Neural crest cell (in vitro differentiated cells): ENCODE results near the gene SMKR1. TPM values are rescaled to one million over a fixed set of nuclear protein-coding genes. Genes with fewer than 3 reads are reported as not detected.
A peak's percentile ranks its signal among the peaks of the same experiment; 100 is the strongest.

Experiments used
- DNase-seq: peaks from one replicate; pipeline ENCODE4 v3.0.0; 2021; ENCODE audit warnings: low read depth, mixed read lengths, low spot score
- H3K27ac Mint-ChIP-seq: one replicate; pipeline ENCODE4 v1.8.0; 2021; ENCODE audit warnings: mild to moderate bottlenecking, mixed read lengths; ENCODE audit not compliant: unreplicated experiment
- H3K27me3 Mint-ChIP-seq: 2 replicates; pipeline ENCODE4 v1.8.0; 2021; ENCODE audit warnings: low read depth, mild to moderate bottlenecking, mixed read lengths
- H3K36me3 Mint-ChIP-seq: 2 replicates; pipeline ENCODE4 v1.8.0; 2021; ENCODE audit warnings: low read depth, mild to moderate bottlenecking, mixed read lengths
- H3K4me1 Mint-ChIP-seq: 2 replicates; pipeline ENCODE4 v1.8.0; 2021; ENCODE audit warnings: mixed read lengths
- H3K4me3 Mint-ChIP-seq: one replicate; pipeline ENCODE4 v1.8.0; 2021; ENCODE audit warnings: mild to moderate bottlenecking, mixed read lengths
- H3K9me3 Mint-ChIP-seq: 2 replicates; pipeline ENCODE4 v1.8.0; 2021; ENCODE audit warnings: mixed read lengths
- long read RNA-seq: library from polyadenylated mRNA; unstranded; transcript quantifications from one replicate; pipeline ENCODE4 v2.0.0, GENCODE V29; 2020
- total RNA-seq: library from RNA; stranded (reverse); gene quantifications from 2 replicates; pipeline ENCODE4 v1.2.1, GENCODE V29; 2021
- TF ChIP-seq, protein P1 (sequence below): fragments of 200-600 bp; sonication (generic); conservative IDR thresholded peaks from 2 replicates; pipeline ENCODE4 v1.5.0; 2021; ENCODE audit warnings: antibody characterized with exemption, mild to moderate bottlenecking

Gene SMKR1
- total RNA-seq, result 2.5 and 5.3 TPM in 2 replicates
- long read RNA-seq, result 0 reads

- H3K27me3 Mint-ChIP-seq, result peaks cover 15% of the 10 kb centered on the region
- H3K36me3 Mint-ChIP-seq, result no peaks in the 10 kb centered on the region
- peak; percentile 56 for DNase-seq
- TF ChIP-seq, protein P1, sequence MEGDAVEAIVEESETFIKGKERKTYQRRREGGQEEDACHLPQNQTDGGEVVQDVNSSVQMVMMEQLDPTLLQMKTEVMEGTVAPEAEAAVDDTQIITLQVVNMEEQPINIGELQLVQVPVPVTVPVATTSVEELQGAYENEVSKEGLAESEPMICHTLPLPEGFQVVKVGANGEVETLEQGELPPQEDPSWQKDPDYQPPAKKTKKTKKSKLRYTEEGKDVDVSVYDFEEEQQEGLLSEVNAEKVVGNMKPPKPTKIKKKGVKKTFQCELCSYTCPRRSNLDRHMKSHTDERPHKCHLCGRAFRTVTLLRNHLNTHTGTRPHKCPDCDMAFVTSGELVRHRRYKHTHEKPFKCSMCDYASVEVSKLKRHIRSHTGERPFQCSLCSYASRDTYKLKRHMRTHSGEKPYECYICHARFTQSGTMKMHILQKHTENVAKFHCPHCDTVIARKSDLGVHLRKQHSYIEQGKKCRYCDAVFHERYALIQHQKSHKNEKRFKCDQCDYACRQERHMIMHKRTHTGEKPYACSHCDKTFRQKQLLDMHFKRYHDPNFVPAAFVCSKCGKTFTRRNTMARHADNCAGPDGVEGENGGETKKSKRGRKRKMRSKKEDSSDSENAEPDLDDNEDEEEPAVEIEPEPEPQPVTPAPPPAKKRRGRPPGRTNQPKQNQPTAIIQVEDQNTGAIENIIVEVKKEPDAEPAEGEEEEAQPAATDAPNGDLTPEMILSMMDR, result no peak
- peak within 1 kb of the TSS; percentile 88 for H3K4me3 Mint-ChIP-seq
- H3K27ac Mint-ChIP-seq, result no peak within 1 kb of the TSS
- H3K9me3 Mint-ChIP-seq, result no peaks in the 10 kb centered on the region
- peaks cover 6% of the 10 kb centered on the region for H3K4me1 Mint-ChIP-seq
Measured at GRCh38 chr7:129501760-129502707, at the start of gene SMKR1. Gene SMKR1, plus strand, starts transcription at chr7:129502531. Its CDS starts 294 bp downstream, at chr7:129502825.

DNA sequence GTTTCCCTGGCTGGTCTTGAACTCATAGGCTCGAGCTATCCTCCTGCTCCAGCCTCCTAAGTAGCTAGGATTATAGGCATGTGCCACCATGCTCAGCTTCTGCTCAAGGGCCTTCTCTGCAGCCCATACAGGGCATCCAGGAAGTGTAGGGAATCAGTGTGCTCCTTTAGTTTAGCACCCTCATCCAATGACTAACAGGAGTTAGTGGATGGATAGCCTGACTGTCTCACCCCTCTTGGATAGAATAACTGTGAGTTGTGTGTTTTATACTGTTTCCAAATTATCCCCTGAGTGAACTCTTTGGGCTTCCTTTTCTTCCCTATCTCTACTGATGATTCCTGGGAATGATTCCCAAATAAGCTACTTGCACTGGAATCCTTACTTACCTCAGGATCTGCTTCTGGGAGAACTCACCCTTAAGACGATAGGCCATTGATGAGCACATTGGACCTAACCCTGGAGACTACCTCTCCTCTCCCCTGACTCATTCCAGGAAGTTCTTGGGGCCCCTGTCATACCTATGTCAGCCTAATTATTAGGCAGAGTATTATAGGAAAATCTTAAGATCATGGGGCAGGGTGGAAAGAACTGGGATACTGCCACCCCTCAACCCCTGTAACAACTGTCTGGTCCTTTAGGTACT is 49.6 kb upstream of the SMKR1 start:
- Mint-ChIP-seq H3K4me1 (peaks cover 4% of the 10 kb centered on the region), H3K27ac (no peak overlapping the region), H3K36me3 (peaks cover 47% of the 10 kb centered on the region), H3K27me3 (no peaks in the 10 kb centered on the region), H3K4me3 (no peak overlapping the region), H3K9me3 (peaks cover 15% of the 10 kb centered on the region)
- TF ChIP-seq, protein P1, result no peak
- no peak for DNase-seq

- Mint-ChIP-seq H3K4me3 (no peak overlapping the region), H3K9me3 (peaks cover 13% of the 10 kb centered on the region), H3K4me1 (peaks cover 4% of the 10 kb centered on the region), H3K27me3 (no peaks in the 10 kb centered on the region), H3K27ac (peak overlapping the region; percentile 35), H3K36me3 (peaks cover 39% of the 10 kb centered on the region)
- no peak for DNase-seq
- TF ChIP-seq, protein P1, result no peak
Measured at GRCh38 chr7:129453510-129454248, 48.7 kb upstream of the SMKR1 start.

DNA sequence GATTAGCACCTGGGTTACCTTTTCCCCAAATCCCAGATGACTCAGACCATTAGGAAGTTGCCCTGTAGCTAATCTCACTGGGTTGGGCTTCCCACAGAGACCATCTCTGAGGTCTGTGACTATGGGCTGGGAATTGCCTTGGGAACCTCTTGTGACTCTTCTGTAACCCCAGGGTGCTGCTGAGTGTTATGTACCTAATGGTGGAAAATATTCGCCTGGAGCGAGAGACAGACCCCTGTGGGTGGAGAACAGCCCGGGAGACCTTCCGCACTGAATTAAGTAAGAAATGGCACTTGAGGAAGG is 48.1 kb upstream of the SMKR1 start:
- Mint-ChIP-seq H3K4me1 (peaks cover 4% of the 10 kb centered on the region), H3K27ac (no peak overlapping the region), H3K36me3 (peaks cover 33% of the 10 kb centered on the region), H3K27me3 (no peaks in the 10 kb centered on the region), H3K9me3 (peaks cover 7% of the 10 kb centered on the region), H3K4me3 (no peak overlapping the region)
- no peak for DNase-seq
- TF ChIP-seq, protein P1, result no peak

DNA sequence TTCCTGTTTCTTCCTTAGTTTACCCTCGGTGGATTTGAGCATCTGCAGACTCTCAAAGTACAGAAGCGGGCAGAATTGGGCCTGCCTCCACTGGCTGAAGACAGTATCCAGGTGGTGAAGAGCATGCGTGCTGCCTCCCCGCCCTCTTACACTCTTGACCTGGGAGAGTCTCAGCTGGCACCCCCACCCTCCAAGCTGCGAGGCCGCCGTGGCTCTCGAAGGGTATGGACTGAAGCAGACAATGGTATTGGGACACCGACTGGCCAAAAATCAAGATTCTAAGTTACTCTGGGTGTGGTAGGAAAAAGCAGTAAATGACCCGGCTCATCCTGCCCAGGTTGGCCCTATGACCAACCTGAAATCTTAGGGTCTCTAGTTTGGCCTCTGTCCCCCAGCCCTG is 45.9 kb upstream of the SMKR1 start:
- Mint-ChIP-seq H3K9me3 (no peaks in the 10 kb centered on the region), H3K4me3 (no peak overlapping the region), H3K27me3 (no peaks in the 10 kb centered on the region), H3K4me1 (peaks cover 4% of the 10 kb centered on the region), H3K27ac (peak overlapping the region; percentile 94), H3K36me3 (peaks cover 16% of the 10 kb centered on the region)
- TF ChIP-seq, protein P1, result no peak
- no peak for DNase-seq
